Fibroblast of villous mesenchyme (primary cell): ENCODE measurements around the gene NFIA. TPM values are rescaled to one million over a fixed set of nuclear protein-coding genes. Genes with fewer than 3 reads are reported as not detected.

ENCODE experiments used
- DNase-seq: peaks from one replicate; pipeline ENCODE4 v3.0.0-alpha.2; 2010; ENCODE audit warnings: low read depth
- H3K4me3 ChIP-seq: 2 replicates; pipeline ENCODE4 v1.5.1; 2011; ENCODE audit warnings: low read depth, mild to moderate bottlenecking, low read length
- CTCF ChIP-seq: IDR thresholded peaks from 2 replicates; pipeline ENCODE4 v1.5.1; 2012; ENCODE audit warnings: low read depth, mild to moderate bottlenecking, low read length; ENCODE audit not compliant: insufficient read depth
- total RNA-seq: library from RNA; depleted of rRNA; stranded (reverse); fragments of >200 nt; gene quantifications from 2 replicates; pipeline ENCODE4 v1.2.3, GENCODE V29; 2012

The NFIA gene
- total RNA-seq, 1 donor, result 10.4 TPM

- no peak overlapping the region for H3K4me3 ChIP-seq
- no peak for TF ChIP-seq CTCF
- peak; percentile 42 for DNase-seq
Observed at GRCh38 chr1:61334718-61335589, 252.6 kb downstream of the NFIA start.

GRCh38 chr1:61337037-61337436, 254.7 kb downstream of the NFIA start:
- DNase-seq, result no peak
- TF ChIP-seq CTCF, result peak; percentile 19
- H3K4me3 ChIP-seq, result no peak overlapping the region

- TF ChIP-seq CTCF, result no peak
- peak; percentile 55 for DNase-seq
- peak overlapping the region; percentile 30 for H3K4me3 ChIP-seq
Observed at GRCh38 chr1:61337441-61337951, 255.1 kb downstream of the NFIA start.

GRCh38 chr1:61337981-61338848, 255.9 kb downstream of the NFIA start:
- peak; percentile 90 for DNase-seq
- peak; percentile 67 for TF ChIP-seq CTCF
- peak overlapping the region; percentile 30 for H3K4me3 ChIP-seq

- H3K4me3 ChIP-seq, result no peak overlapping the region
- no peak for DNase-seq
- TF ChIP-seq CTCF, result no peak
Observed at GRCh38 chr1:61338899-61339298, 256.5 kb downstream of the NFIA start.

GRCh38 chr1:61341426-61341825, 259.1 kb downstream of the NFIA start:
- no peak overlapping the region for H3K4me3 ChIP-seq
- DNase-seq, result no peak
- no peak for TF ChIP-seq CTCF
